Epithelial cell of proximal tubule (primary cell): ENCODE data around the gene ING3. TPM values are rescaled to one million over a fixed set of nuclear protein-coding genes. Genes with fewer than 3 reads are reported as not detected.

Source experiments
- DNase-seq: peaks from one replicate; pipeline ENCODE4 v3.0.0-alpha.2; 2011; ENCODE audit warnings: low read depth
- H3K4me3 ChIP-seq: 2 replicates; pipeline ENCODE4 v1.5.1; 2011; ENCODE audit warnings: low read depth, mild to moderate bottlenecking, low read length
- CTCF ChIP-seq: conservative IDR thresholded peaks from 2 replicates; pipeline ENCODE4 v1.5.1; 2012; ENCODE audit warnings: low read depth, mild to moderate bottlenecking, low read length
- total RNA-seq: library from RNA; depleted of rRNA; stranded (reverse); fragments of >200 nt; gene quantifications from 2 replicates; pipeline ENCODE4 v1.2.3, GENCODE V29; 2015

ING3 gene
- total RNA-seq, 1 donor from 2014 or later: 11.0 TPM

GRCh38 chr7:120920591-120921274, 29.8 kb upstream of the ING3 start:
- no peak for DNase-seq
- no peak overlapping the region for H3K4me3 ChIP-seq
- no peak for TF ChIP-seq CTCF

GRCh38 chr7:120924837-120925236, 25.7 kb upstream of the ING3 start:
- no peak for TF ChIP-seq CTCF
- no peak for DNase-seq
- H3K4me3 ChIP-seq: no peak overlapping the region

GRCh38 chr7:120925392-120925791, 25.2 kb upstream of the ING3 start:
- no peak for TF ChIP-seq CTCF
- H3K4me3 ChIP-seq: no peak overlapping the region
- DNase-seq: no peak

GRCh38 chr7:120926943-120927346, 23.6 kb upstream of the ING3 start:
- TF ChIP-seq CTCF: no peak
- no peak overlapping the region for H3K4me3 ChIP-seq
- no peak for DNase-seq

GRCh38 chr7:120927454-120928103, 23.0 kb upstream of the ING3 start:
- no peak for TF ChIP-seq CTCF
- DNase-seq: no peak
- no peak overlapping the region for H3K4me3 ChIP-seq

GRCh38 chr7:120931243-120931642, 19.3 kb upstream of the ING3 start:
- DNase-seq: no peak
- no peak overlapping the region for H3K4me3 ChIP-seq
- no peak for TF ChIP-seq CTCF

- H3K4me3 ChIP-seq: no peak overlapping the region
- no peak for DNase-seq
- TF ChIP-seq CTCF: no peak
These were observed 17.1 kb upstream of the ING3 start for GRCh38 chr7:120933475-120933874.
